ENCODE measurements around the gene MYO3B. TPM values are rescaled to one million over a fixed set of nuclear protein-coding genes. Genes with fewer than 3 reads are reported as not detected.

The MYO3B gene
- total RNA-seq, 1 donor from 2014 or later: 9.1 TPM

GRCh38 chr2:170291474-170291873, 113.5 kb downstream of the MYO3B start:
- Mint-ChIP-seq H3K4me1 (no peaks in the 10 kb centered on the region), H3K36me3 (peaks cover 6% of the 10 kb centered on the region), H3K9me3 (peaks cover 70% of the 10 kb centered on the region), H3K27ac (no peak overlapping the region), H3K27me3 (ENCODE audit: low read depth) (peaks cover 11% of the 10 kb centered on the region), H3K4me3 (no peak overlapping the region)
- no peak for TF ChIP-seq CTCF (IDR thresholded peaks at IDR 0.05; ENCODE audit: unreplicated experiment)
- no peak for DNase-seq (ENCODE audit: low spot score in 2 of 2, unreplicated experiment in 2 of 2)

- peaks cover 11% of the 10 kb centered on the region for H3K27me3 Mint-ChIP-seq (ENCODE audit: low read depth)
- H3K9me3 Mint-ChIP-seq: peaks cover 69% of the 10 kb centered on the region
- H3K4me1 Mint-ChIP-seq: no peaks in the 10 kb centered on the region
- no peak for DNase-seq (ENCODE audit: low spot score in 2 of 2, unreplicated experiment in 2 of 2)
- no peak overlapping the region for H3K27ac Mint-ChIP-seq
- no peak for TF ChIP-seq CTCF (IDR thresholded peaks at IDR 0.05; ENCODE audit: unreplicated experiment)
- no peak overlapping the region for H3K4me3 Mint-ChIP-seq
- peaks cover 6% of the 10 kb centered on the region for H3K36me3 Mint-ChIP-seq
These were observed 114.5 kb downstream of the MYO3B start for GRCh38 chr2:170292415-170292814.

- TF ChIP-seq CTCF (IDR thresholded peaks at IDR 0.05; ENCODE audit: unreplicated experiment): no peak
- H3K9me3 Mint-ChIP-seq: peaks cover 25% of the 10 kb centered on the region
- peaks cover 2% of the 10 kb centered on the region for H3K36me3 Mint-ChIP-seq
- DNase-seq (ENCODE audit: low spot score in 2 of 2, unreplicated experiment in 2 of 2): no peak
- no peak overlapping the region for H3K4me3 Mint-ChIP-seq
- H3K4me1 Mint-ChIP-seq: no peaks in the 10 kb centered on the region
- no peak overlapping the region for H3K27ac Mint-ChIP-seq
- peaks cover 2% of the 10 kb centered on the region for H3K27me3 Mint-ChIP-seq (ENCODE audit: low read depth)
These were observed 119.5 kb downstream of the MYO3B start for GRCh38 chr2:170297496-170297895.

- TF ChIP-seq CTCF (IDR thresholded peaks at IDR 0.05; ENCODE audit: unreplicated experiment): no peak
- Mint-ChIP-seq H3K27me3 (ENCODE audit: low read depth) (peaks cover 4% of the 10 kb centered on the region), H3K36me3 (no peaks in the 10 kb centered on the region), H3K9me3 (peaks cover 20% of the 10 kb centered on the region), H3K4me3 (no peak overlapping the region), H3K27ac (no peak overlapping the region), H3K4me1 (no peaks in the 10 kb centered on the region)
- no peak for DNase-seq (ENCODE audit: low spot score in 2 of 2, unreplicated experiment in 2 of 2)
These were observed 120.2 kb downstream of the MYO3B start for GRCh38 chr2:170298115-170298514.

GRCh38 chr2:170298861-170299429, 121.0 kb downstream of the MYO3B start:
- H3K27me3 Mint-ChIP-seq (ENCODE audit: low read depth): peaks cover 4% of the 10 kb centered on the region
- no peaks in the 10 kb centered on the region for H3K4me1 Mint-ChIP-seq
- H3K9me3 Mint-ChIP-seq: peaks cover 16% of the 10 kb centered on the region
- no peak for DNase-seq (ENCODE audit: low spot score in 2 of 2, unreplicated experiment in 2 of 2)
- H3K4me3 Mint-ChIP-seq: no peak overlapping the region
- no peak for TF ChIP-seq CTCF (IDR thresholded peaks at IDR 0.05; ENCODE audit: unreplicated experiment)
- no peak overlapping the region for H3K27ac Mint-ChIP-seq
- no peaks in the 10 kb centered on the region for H3K36me3 Mint-ChIP-seq

- Mint-ChIP-seq H3K9me3 (peaks cover 11% of the 10 kb centered on the region), H3K27me3 (ENCODE audit: low read depth) (peaks cover 4% of the 10 kb centered on the region), H3K36me3 (no peaks in the 10 kb centered on the region), H3K4me3 (no peak overlapping the region), H3K4me1 (no peaks in the 10 kb centered on the region), H3K27ac (no peak overlapping the region)
- DNase-seq (ENCODE audit: low spot score in 2 of 2, unreplicated experiment in 2 of 2): no peak
- no peak for TF ChIP-seq CTCF (IDR thresholded peaks at IDR 0.05; ENCODE audit: unreplicated experiment)
These were observed 123.0 kb downstream of the MYO3B start for GRCh38 chr2:170300993-170301392.
